ENCODE data around the gene ARPC5L.

GRCh38 chr9:124899845-124900244 lies 37.9 kb downstream of the ARPC5L start:
- TF ChIP-seq CTCF (conservative IDR thresholded peaks at IDR 0.05) (no peak), ZFX (IDR thresholded peaks at IDR 0.05) (no peak)
